Heart right ventricle (tissue), 16 donors: ENCODE measurements around the gene ABTB1. TPM values are rescaled to one million over a fixed set of nuclear protein-coding genes. Genes with fewer than 3 reads are reported as not detected.

Experiments
- ATAC-seq, 8 donors: fragments of 200-7000 bp; cut with Tn5 transposase; one replicate each; pipeline ENCODE4 v1.9.1; 2020; ENCODE audit warnings: mild to moderate bottlenecking in 8 of 8, moderate library complexity in 8 of 8, moderate number of reproducible peaks in 1 of 8
- DNase-seq, 2 donors: peaks; one replicate each; pipeline ENCODE4 v3.0.0-alpha.2; 2020
- H3K27ac ChIP-seq, 10 donors: fragments of 200-600 bp; sonication (generic) in 2 of 10; one replicate each; pipeline versions ENCODE4 v1.5.0 to v1.8.0; 2020 to 2022; ENCODE audit warnings: mild to moderate bottlenecking in 3 of 10
- H3K27me3 ChIP-seq, 7 donors: fragments of 200-600 bp; one replicate each; pipeline ENCODE4 v1.8.0; 2021 to 2022; ENCODE audit warnings: mild to moderate bottlenecking in 2 of 7
- H3K36me3 ChIP-seq, 9 donors: fragments of 200-600 bp; sonication (generic) in 1 of 9; one replicate each; pipeline versions ENCODE4 v1.5.0 to v1.8.0; 2020 to 2022; ENCODE audit warnings: mild to moderate bottlenecking in 2 of 9
- H3K4me1 ChIP-seq, 9 donors: fragments of 200-600 bp; sonication (generic) in 1 of 9; one replicate each; pipeline versions ENCODE4 v1.5.0 to v1.8.0; 2020 to 2022; ENCODE audit warnings: mild to moderate bottlenecking in 4 of 9
- H3K4me3 ChIP-seq, 10 donors: fragments of 200-600 bp; sonication (generic) in 2 of 10; one replicate each; pipeline versions ENCODE4 v1.5.0 to v1.8.0; 2020 to 2022; ENCODE audit warnings: mild to moderate bottlenecking in 7 of 10, moderate library complexity in 2 of 10
- H3K9me3 ChIP-seq, 11 donors: fragments of 200-600 bp in 10 of 11; sonication (generic) in 2 of 11; one replicate each; pipeline versions ENCODE4 v1.5.0 to v1.8.0; 2013 to 2022; ENCODE audit warnings: mild to moderate bottlenecking in 2 of 11, control low read depth in 1 of 11, moderate library complexity in 1 of 11
- WGBS, 2 donors: extraction: QIAGEN DNeasy Blood & Tissue Kit; methylation state at CpG; one replicate each; pipeline ENCODE4 v1.1.7; 2013; ENCODE audit warnings: inconsistent platforms in 1 of 2; 5-methylcytosine and 5-hydroxymethylcytosine counted together
- intact Hi-C, 10 donors: fragments of 100-400 bp; cut with DNase I; formaldehyde crosslinking; loops; one replicate each; pipeline versions ENCODE4 v1.11.1 to v1.14.2; 2022
- polyA plus RNA-seq, 2 donors: library from polyadenylated mRNA; stranded (reverse); fragments of 200-250 nt; gene quantifications; one replicate each; pipeline ENCODE4 v1.2.3, GENCODE V29; 2013
- total RNA-seq, 10 donors: library from RNA; stranded (reverse); fragmentation: NEBNext Ultra II Directional in 3 of 10; extraction: Animal tissue kit (Norgen Biotek cat#: 25700) in 3 of 10; gene quantifications; one replicate each; pipeline versions ENCODE4 v1.2.1 to v1.2.4, GENCODE V29; 2021 to 2023
- TF ChIP-seq, protein P1 (sequence below), 9 donors: fragments of 200-600 bp; sonication (generic) in 2 of 9; IDR thresholded peaks; one replicate each; pipeline versions ENCODE4 v1.5.0 to v1.8.0; 2021 to 2022; ENCODE audit warnings: antibody characterized with exemption in 9 of 9, mild to moderate bottlenecking in 5 of 9, moderate library complexity in 1 of 9
- donor health status: Arrhythmogenic right ventricular cardiomyopathy.
- donor health status: ischemic (EF 13 %, LVEDD 7.1; RV severe dilation, severe dysfunction).
- donor health status: healthy with polysubstance abuse.
- donor health status: DM: no; HTN: yes; CAD: no.
- donor health status: DM: no; HTN: no; CAD: no.
- donor health status: ischemic (EF 25% LVEDD 6.9; RV normal size, moderate dysfunction).
- donor health status: ischemic (EF 25% LVEDD 5.7; RV mildly dilated, moderate dysfunction).
- donor health status: healthy.
- donor health status: DM: yes; HTN: yes; CAD: no.
- donor health status: Ischemic cardiomyopathy.
- donor health status: ischemic (EF 35%, LVEDD 5.7; RV mildly dilated, moderate dysfunction).
- donor health status: nonischemic (EF 11% LVEDD 7.7; RV severe dilation, severe dysfunction).
- donor health status: DM: yes; HTN: yes; CAD: no.
- donor health status: PGD.
- donor health status: ischemic (EF 29% LVEDD 5.4; RV normal size, mild dysfunction).
- donor health status: nonischemic (EF 23%, LVEDD 6.1; RV moderate dilation, normal function).

ABTB1 gene
- total and polyA plus RNA-seq, 12 donors, result 19.6 to 56.3 (median 24.7) TPM

DNA sequence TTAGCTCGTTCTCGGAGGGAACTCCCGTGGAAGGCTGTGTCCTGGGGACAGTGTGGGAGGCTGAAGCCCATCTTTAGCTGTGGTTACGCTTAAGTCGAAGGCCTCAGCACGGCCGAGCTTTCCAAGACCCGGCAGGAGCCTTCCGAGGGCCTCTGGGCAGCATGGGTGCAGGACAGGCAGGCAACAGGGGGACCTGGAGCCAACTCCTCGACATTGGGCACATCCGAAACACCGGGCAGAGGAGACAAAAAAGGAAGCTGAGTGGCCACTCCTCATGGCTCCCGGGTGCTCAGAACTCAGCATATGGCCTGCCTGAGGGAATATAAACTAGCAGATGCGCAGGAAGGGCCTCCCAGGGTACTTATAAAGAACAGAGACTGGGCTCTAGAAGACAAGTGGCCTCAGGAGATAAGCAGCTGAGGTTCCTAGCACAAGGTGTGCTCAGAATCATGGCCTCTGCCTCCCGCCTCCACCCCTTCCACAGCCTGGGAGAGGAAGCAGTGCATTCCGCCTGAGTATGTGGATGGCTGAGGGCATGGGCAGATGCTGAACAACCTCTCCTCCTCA is 34.1 kb downstream of the ABTB1 start:
- intact Hi-C loops, result no loop called here
- peaks cover 0 to 8% (median 0%) of the 10 kb centered on the region in 11 donors for H3K9me3 ChIP-seq
- TF ChIP-seq, protein P1, sequence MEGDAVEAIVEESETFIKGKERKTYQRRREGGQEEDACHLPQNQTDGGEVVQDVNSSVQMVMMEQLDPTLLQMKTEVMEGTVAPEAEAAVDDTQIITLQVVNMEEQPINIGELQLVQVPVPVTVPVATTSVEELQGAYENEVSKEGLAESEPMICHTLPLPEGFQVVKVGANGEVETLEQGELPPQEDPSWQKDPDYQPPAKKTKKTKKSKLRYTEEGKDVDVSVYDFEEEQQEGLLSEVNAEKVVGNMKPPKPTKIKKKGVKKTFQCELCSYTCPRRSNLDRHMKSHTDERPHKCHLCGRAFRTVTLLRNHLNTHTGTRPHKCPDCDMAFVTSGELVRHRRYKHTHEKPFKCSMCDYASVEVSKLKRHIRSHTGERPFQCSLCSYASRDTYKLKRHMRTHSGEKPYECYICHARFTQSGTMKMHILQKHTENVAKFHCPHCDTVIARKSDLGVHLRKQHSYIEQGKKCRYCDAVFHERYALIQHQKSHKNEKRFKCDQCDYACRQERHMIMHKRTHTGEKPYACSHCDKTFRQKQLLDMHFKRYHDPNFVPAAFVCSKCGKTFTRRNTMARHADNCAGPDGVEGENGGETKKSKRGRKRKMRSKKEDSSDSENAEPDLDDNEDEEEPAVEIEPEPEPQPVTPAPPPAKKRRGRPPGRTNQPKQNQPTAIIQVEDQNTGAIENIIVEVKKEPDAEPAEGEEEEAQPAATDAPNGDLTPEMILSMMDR (IDR thresholded peaks at IDR 0.05), result no peak
- 78 to 82% methylated on average over 16 of the region's 16 CpGs for WGBS, 2 donors
- DNase-seq (no peak), ATAC-seq (peak in 6 of 8 donors; percentile 8 to 38 (median 16))
- H3K27ac ChIP-seq, result peak overlapping the region; percentile 19 to 99 (median 77)
- no peak overlapping the region for H3K4me3 ChIP-seq
- peaks cover 12 to 87% (median 60%) of the 10 kb centered on the region in 9 donors for H3K4me1 ChIP-seq
- no peaks in the 10 kb centered on the region for H3K27me3 ChIP-seq
- H3K36me3 ChIP-seq, result peaks cover 0 to 58% (median 4%) of the 10 kb centered on the region in 9 donors

DNA sequence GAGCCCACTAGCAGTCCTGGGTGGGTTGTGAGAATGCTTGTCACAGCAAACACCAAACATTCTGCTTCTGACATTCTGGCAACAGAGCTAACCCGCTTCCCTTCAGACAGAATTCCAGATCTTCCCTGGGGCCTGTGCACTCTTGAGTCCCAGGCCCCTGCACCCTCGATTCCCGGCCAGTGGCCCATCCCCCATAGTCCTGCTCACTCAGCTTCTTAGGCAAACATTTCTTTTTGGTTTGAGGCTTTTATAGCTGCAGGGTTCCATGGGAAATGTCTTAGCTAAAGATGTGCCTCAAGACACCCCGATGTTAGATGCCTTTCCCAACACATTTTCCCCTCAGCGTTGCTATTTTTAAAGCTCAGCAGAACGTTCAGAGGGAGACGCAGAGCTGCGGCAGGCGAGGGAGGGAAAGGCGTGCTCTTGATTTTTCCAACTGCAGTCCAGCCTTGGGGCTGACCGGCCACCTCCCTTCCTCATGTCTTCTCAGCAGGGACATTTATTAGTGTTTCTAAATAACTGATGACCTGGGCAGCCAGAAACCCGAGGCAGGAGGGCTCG is 35.2 kb downstream of the ABTB1 start:
- TF ChIP-seq, protein P1 (IDR thresholded peaks at IDR 0.05), result no peak
- H3K36me3 ChIP-seq, result peaks cover 0 to 62% (median 4%) of the 10 kb centered on the region in 9 donors
- 18 to 27% methylated on average over 13 of the region's 13 CpGs for WGBS, 2 donors
- H3K4me1 ChIP-seq, result peaks cover 11 to 87% (median 58%) of the 10 kb centered on the region in 9 donors
- peak overlapping the region; percentile 19 to 99 (median 77) for H3K27ac ChIP-seq
- ATAC-seq (peak; percentile 23 to 77 (median 62)), DNase-seq (peak in 1 of 2 donors; percentile 60)
- no peaks in the 10 kb centered on the region for H3K27me3 ChIP-seq
- no peak overlapping the region for H3K4me3 ChIP-seq
- peaks cover 0 to 8% (median 0%) of the 10 kb centered on the region in 11 donors for H3K9me3 ChIP-seq
- intact Hi-C loops, result no loop called here

DNA sequence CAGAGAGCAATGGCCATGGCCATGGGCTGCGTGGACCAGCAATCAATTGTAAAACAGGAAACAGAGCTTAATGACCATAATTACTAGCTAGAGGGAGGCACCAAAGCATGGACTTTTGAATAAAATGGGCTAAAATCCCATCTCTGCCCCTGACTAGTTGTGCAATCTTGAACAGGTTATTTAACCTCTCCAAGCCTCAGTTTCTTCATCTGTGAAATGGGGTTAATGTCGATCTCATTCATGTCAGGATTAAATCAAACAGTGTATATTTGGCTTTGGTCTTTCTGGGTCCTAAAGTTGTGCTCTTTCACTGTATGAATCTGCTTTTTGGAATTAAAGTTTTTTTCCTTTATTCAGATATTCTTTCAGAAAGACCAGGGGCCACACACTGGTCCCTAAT is 36.1 kb downstream of the ABTB1 start:
- Histone ChIP-seq H3K4me3 (no peak overlapping the region), H3K4me1 (peaks cover 11 to 87% (median 64%) of the 10 kb centered on the region in 9 donors), H3K9me3 (peaks cover 0 to 6% (median 0%) of the 10 kb centered on the region in 11 donors), H3K36me3 (peaks cover 0 to 66% (median 4%) of the 10 kb centered on the region in 9 donors), H3K27me3 (no peaks in the 10 kb centered on the region), H3K27ac (peak overlapping the region; percentile 35 to 99 (median 77))
- WGBS, 2 donors, result 86% methylated on average over 2 of the region's 2 CpGs
- TF ChIP-seq, protein P1 (IDR thresholded peaks at IDR 0.05), result no peak
- ATAC-seq, result no peak
- intact Hi-C loops, result no loop called here
- DNase-seq, result no peak

- WGBS, 2 donors, result 73 to 76% methylated on average over 3 of the region's 3 CpGs
- peaks cover 0 to 3% (median 0%) of the 10 kb centered on the region in 11 donors for H3K9me3 ChIP-seq
- H3K4me1 ChIP-seq, result peaks cover 13 to 93% (median 68%) of the 10 kb centered on the region in 9 donors
- ATAC-seq (no peak), DNase-seq (no peak)
- TF ChIP-seq, protein P1 (IDR thresholded peaks at IDR 0.05), result no peak
- peak overlapping the region; percentile 35 to 99 (median 77) for H3K27ac ChIP-seq
- peaks cover 0 to 66% (median 4%) of the 10 kb centered on the region in 9 donors for H3K36me3 ChIP-seq
- H3K27me3 ChIP-seq, result no peaks in the 10 kb centered on the region
- no peak overlapping the region for H3K4me3 ChIP-seq
- intact Hi-C loops, result loop anchor here in 1 of 10 donors (5.0 kb wide), 1 partner anchor 38 kb away; no protein-coding TSS in a partner anchor
Measured at GRCh38 chr3:127709320-127710060, 36.7 kb downstream of the ABTB1 start.
